OCI-LY3 (cell line): Measurements from ENCODE around the gene MDH1B.
A peak's percentile ranks its signal among the peaks of the same experiment; 100 is the strongest.

Source experiments
- H2AFZ ChIP-seq: fragments of 200-600, 300-600 bp; shearing (Covaris generic); 2 replicates; pipeline ENCODE4 v1.6.0; 2014; ENCODE audit warnings: antibody characterized with exemption, low read depth, low read length
- H3K27ac ChIP-seq: fragments of 200-600, 300-600 bp; sonication (generic); 2 replicates; pipeline ENCODE4 v1.5.1; 2014; ENCODE audit warnings: mild to moderate bottlenecking, low read length, moderate library complexity, mixed read lengths
- H3K27me3 ChIP-seq: fragments of 200-600, 300-600 bp; sonication (generic); 2 replicates; pipeline ENCODE4 v1.6.1; 2014; ENCODE audit warnings: low read depth, low read length, mixed read lengths
- H3K36me3 ChIP-seq: fragments of 200-600, 300-600 bp; sonication (generic); replicated peaks from 2 replicates; pipeline ENCODE3; 2014; ENCODE audit warnings: low read depth, low read length, mixed read lengths
- H3K4me1 ChIP-seq: fragments of 300-600, 200-600 bp; sonication (generic); 2 replicates; pipeline ENCODE4 v1.6.1; 2014; ENCODE audit warnings: low read length, mixed read lengths
- H3K4me2 ChIP-seq: fragments of 200-600, 300-600 bp; sonication (generic); 2 replicates; pipeline ENCODE4 v1.6.1; 2014; ENCODE audit warnings: low read length, mixed read lengths
- H3K4me3 ChIP-seq: fragments of 300-600, 200-600 bp; sonication (generic); 2 replicates; pipeline ENCODE4 v1.5.1; 2014; ENCODE audit warnings: antibody characterized with exemption, mild to moderate bottlenecking, low read length, moderate library complexity
- H3K79me2 ChIP-seq: fragments of 300-600, 200-600 bp; shearing (Covaris generic); 2 replicates; pipeline ENCODE4 v1.6.1; 2014; ENCODE audit warnings: mild to moderate bottlenecking, low read length, mixed read lengths
- H3K9ac ChIP-seq: fragments of 300-600, 200-600 bp; shearing (Covaris generic); 2 replicates; pipeline ENCODE4 v1.6.0; 2014; ENCODE audit warnings: mild to moderate bottlenecking, low read length, moderate library complexity
- H3K9me3 ChIP-seq: fragments of 200-600, 300-600 bp; shearing (Covaris generic); 2 replicates; pipeline ENCODE4 v1.6.1; 2014; ENCODE audit warnings: low read length, mixed read lengths; ENCODE audit not compliant: insufficient read depth
- H4K20me1 ChIP-seq: fragments of 200-600, 300-600 bp; sonication (generic); 2 replicates; pipeline ENCODE4 v1.6.1; 2016; ENCODE audit warnings: low read length, mixed read lengths; ENCODE audit not compliant: insufficient read depth
- CTCF ChIP-seq: fragments of 200-600, 300-600 bp; sonication (generic); IDR thresholded peaks from 2 replicates; pipeline ENCODE4 v1.5.1; 2014; ENCODE audit warnings: antibody characterized with exemption, low read length, low read depth
- EZH2phosphoT487 ChIP-seq: fragments of 200-600 bp; shearing (Covaris generic); IDR thresholded peaks from 2 replicates; pipeline ENCODE4 v1.6.1; 2018; ENCODE audit warnings: antibody characterized with exemption, mixed run types, low read depth

Gene MDH1B

GRCh38 chr2:206792645-206793044, 27.5 kb upstream of the MDH1B start:
- no peak for TF ChIP-seq CTCF
- no peak for TF ChIP-seq EZH2phosphoT487
- H4K20me1 ChIP-seq, result peaks cover 4% of the 10 kb centered on the region; the same call in 1 of the 2 replicates
- H3K4me1 ChIP-seq, result peaks cover 13% of the 10 kb centered on the region
- H3K9ac ChIP-seq, result no peak overlapping the region
- no peaks in the 10 kb centered on the region for H3K27me3 ChIP-seq
- no peak overlapping the region for H3K27ac ChIP-seq
- H3K36me3 ChIP-seq, result peaks cover 33% of the 10 kb centered on the region
- no peaks in the 10 kb centered on the region for H3K9me3 ChIP-seq
- H2AFZ ChIP-seq, result no peak overlapping the region
- no peaks in the 10 kb centered on the region for H3K79me2 ChIP-seq
- H3K4me3 ChIP-seq, result no peak overlapping the region
- no peak overlapping the region for H3K4me2 ChIP-seq

- no peaks in the 10 kb centered on the region for H3K9me3 ChIP-seq
- peaks cover 9% of the 10 kb centered on the region for H3K4me1 ChIP-seq
- H3K4me3 ChIP-seq, result no peak overlapping the region
- H3K9ac ChIP-seq, result no peak overlapping the region
- no peaks in the 10 kb centered on the region for H3K79me2 ChIP-seq
- peaks cover 46% of the 10 kb centered on the region for H3K36me3 ChIP-seq
- TF ChIP-seq EZH2phosphoT487 (no peak), CTCF (no peak)
- no peak overlapping the region for H3K27ac ChIP-seq
- H4K20me1 ChIP-seq, result peaks cover 4% of the 10 kb centered on the region; the same call in 1 of the 2 replicates
- H3K27me3 ChIP-seq, result no peaks in the 10 kb centered on the region
- no peak overlapping the region for H2AFZ ChIP-seq
- no peak overlapping the region for H3K4me2 ChIP-seq
Measured at GRCh38 chr2:206790311-206790935, 25.3 kb upstream of the MDH1B start.

GRCh38 chr2:206784559-206785353, 19.6 kb upstream of the MDH1B start:
- Histone ChIP-seq H4K20me1 (peaks cover 6% of the 10 kb centered on the region; the same call in 1 of the 2 replicates), H3K4me2 (no peak overlapping the region), H3K9me3 (0 out of 2 replicates have a peak, but pooled peaks cover 3% of the 10 kb centered on the region), H3K36me3 (peaks cover 73% of the 10 kb centered on the region), H3K27ac (no peak overlapping the region), H3K79me2 (peaks cover 9% of the 10 kb centered on the region), H2AFZ (no peak overlapping the region), H3K27me3 (no peaks in the 10 kb centered on the region), H3K4me1 (peaks cover 9% of the 10 kb centered on the region; the same call in 1 of the 2 replicates), H3K4me3 (no peak overlapping the region), H3K9ac (no peak overlapping the region)
- TF ChIP-seq EZH2phosphoT487, result no peak
- no peak for TF ChIP-seq CTCF

- no peak overlapping the region for H3K27ac ChIP-seq
- peaks cover 78% of the 10 kb centered on the region for H3K36me3 ChIP-seq
- H3K4me3 ChIP-seq, result no peak overlapping the region
- H3K9ac ChIP-seq, result no peak overlapping the region
- H3K27me3 ChIP-seq, result no peaks in the 10 kb centered on the region
- H3K79me2 ChIP-seq, result peaks cover 11% of the 10 kb centered on the region
- peaks cover 9% of the 10 kb centered on the region; the same call in 1 of the 2 replicates for H3K4me1 ChIP-seq
- H4K20me1 ChIP-seq, result peaks cover 6% of the 10 kb centered on the region; the same call in 1 of the 2 replicates
- TF ChIP-seq EZH2phosphoT487, result no peak
- peak; percentile 30 for TF ChIP-seq CTCF
- H2AFZ ChIP-seq, result no peak overlapping the region
- H3K4me2 ChIP-seq, result no peak overlapping the region
- 0 out of 2 replicates have a peak, but pooled peaks cover 3% of the 10 kb centered on the region for H3K9me3 ChIP-seq
Measured at GRCh38 chr2:206783718-206784117, 18.6 kb upstream of the MDH1B start.
